HepG2 (cell line): ENCODE measurements around the gene WDR43. TPM values are rescaled to one million over a fixed set of nuclear protein-coding genes. Genes with fewer than 3 reads are reported as not detected.

Experiments used
- CCAR2 ChIP-seq: fragments of 200-400 bp; formaldehyde crosslinking; optimal IDR thresholded peaks from 2 replicates; pipeline ENCODE3; 2018; ENCODE audit warnings: low read depth, mild to moderate bottlenecking, low read length, moderate library complexity
- ELF4 ChIP-seq: sonication (generic); formaldehyde crosslinking; IDR thresholded peaks from 2 replicates; pipeline ENCODE4 v1.5.0; 2020; ENCODE audit warnings: missing genetic modification reagents, mild to moderate bottlenecking, moderate library complexity, borderline replicate concordance
- EP300 ChIP-seq, 3 experiments: sonication (generic) in 1 of 3; formaldehyde crosslinking in 1 of 3; IDR thresholded peaks; 2 replicates each; pipeline versions ENCODE4 v1.5.1 to v1.6.1; 2011 to 2020; ENCODE audit warnings: low read depth in 2 of 3, low read length in 2 of 3, borderline replicate concordance in 1 of 3, improper control_type of control experiment in 1 of 3, mild to moderate bottlenecking in 1 of 3, missing genetic modification reagents in 1 of 3, moderate library complexity in 1 of 3
- HNF4G ChIP-seq, 2 experiments: sonication (generic) in 1 of 2; formaldehyde crosslinking in 1 of 2; IDR thresholded peaks; 2 replicates each; pipeline versions ENCODE4 v1.4.0 to v1.6.1; 2011 to 2020; ENCODE audit warnings: borderline replicate concordance in 2 of 2, low read depth in 2 of 2, mild to moderate bottlenecking in 2 of 2, low read length in 1 of 2, missing genetic modification reagents in 1 of 2, moderate library complexity in 1 of 2
- IRF1 ChIP-seq: sonication (generic); formaldehyde crosslinking; IDR thresholded peaks from 2 replicates; pipeline ENCODE4 v1.4.0; 2020; ENCODE audit warnings: low read depth, mild to moderate bottlenecking, missing genetic modification reagents
- ISL2 ChIP-seq: sonication (generic); formaldehyde crosslinking; IDR thresholded peaks from 2 replicates; pipeline ENCODE4 v1.5.0; 2020; ENCODE audit warnings: missing genetic modification reagents
- KDM1A ChIP-seq: IDR thresholded peaks from 2 replicates; pipeline ENCODE4 v1.6.1; 2016; ENCODE audit warnings: missing compliant biosample characterization
- MIER2 ChIP-seq: IDR thresholded peaks from 2 replicates; pipeline ENCODE4 v1.6.1; 2016; ENCODE audit warnings: missing biosample characterization, missing genetic modification reagents
- RAD51 ChIP-seq: fragments of 450-650 bp; IDR thresholded peaks from 2 replicates; pipeline ENCODE4 v1.6.1; 2016; ENCODE audit warnings: borderline replicate concordance
- RBFOX2 ChIP-seq: fragments of 200-400 bp; formaldehyde crosslinking; IDR thresholded peaks from 2 replicates; pipeline ENCODE4 v1.6.1; 2017; ENCODE audit warnings: low read depth, mild to moderate bottlenecking, low read length
- WIZ ChIP-seq: sonication (generic); formaldehyde crosslinking; IDR thresholded peaks from 2 replicates; pipeline ENCODE4 v1.5.1; 2020; ENCODE audit warnings: mild to moderate bottlenecking, missing genetic modification reagents
- ZNF33B ChIP-seq: sonication (generic); formaldehyde crosslinking; IDR thresholded peaks from 2 replicates; pipeline ENCODE4 v1.5.1; 2020; ENCODE audit warnings: mild to moderate bottlenecking, missing genetic modification reagents
- ZNF367 ChIP-seq: sonication (generic); formaldehyde crosslinking; IDR thresholded peaks from 2 replicates; pipeline ENCODE4 v1.4.0; 2020; ENCODE audit warnings: missing genetic modification reagents, borderline replicate concordance
- ZNF546 ChIP-seq: sonication (generic); formaldehyde crosslinking; conservative IDR thresholded peaks from 2 replicates; pipeline ENCODE4 v1.8.1; 2023; ENCODE audit warnings: mild to moderate bottlenecking, missing genetic modification reagents
- ZNF558 ChIP-seq: sonication (generic); formaldehyde crosslinking; IDR thresholded peaks from 2 replicates; pipeline ENCODE4 v1.9.0; 2022; ENCODE audit warnings: mild to moderate bottlenecking, missing genetic modification reagents, borderline replicate concordance
- ZNF570 ChIP-seq: sonication (generic); formaldehyde crosslinking; IDR thresholded peaks from 2 replicates; pipeline ENCODE4 v1.4.0; 2020; ENCODE audit warnings: mild to moderate bottlenecking, missing genetic modification reagents, borderline replicate concordance
- ZNF597 ChIP-seq: sonication (generic); formaldehyde crosslinking; IDR thresholded peaks from 2 replicates; pipeline ENCODE4 v1.5.0; 2020; ENCODE audit warnings: missing genetic modification reagents
- ZNF609 ChIP-seq: sonication (generic); formaldehyde crosslinking; IDR thresholded peaks from 2 replicates; pipeline ENCODE4 v1.4.0; 2020; ENCODE audit warnings: mild to moderate bottlenecking, missing genetic modification reagents, borderline replicate concordance
- ZNF713 ChIP-seq: sonication (generic); formaldehyde crosslinking; IDR thresholded peaks from 2 replicates; pipeline ENCODE4 v1.4.0; 2020; ENCODE audit warnings: mild to moderate bottlenecking, missing genetic modification reagents
- ZNF891 ChIP-seq: sonication (generic); formaldehyde crosslinking; IDR thresholded peaks from 2 replicates; pipeline ENCODE4 v1.5.0; 2020; ENCODE audit warnings: mild to moderate bottlenecking, missing genetic modification reagents
- polyA plus RNA-seq, 8 experiments: library from polyadenylated mRNA; depleted of rRNA in 3 of 8; stranded (reverse) in 7 of 8; unstranded in 1 of 8; fragments of >200 nt; fragmentation: Illumina TruSeq in 4 of 8; extraction: Trizol in 4 of 8; gene quantifications; 2 replicates each; pipeline versions ENCODE4 v1.2.1 to v1.2.3, GENCODE V29; 2011 to 2016; ENCODE audit warnings: low read depth in 4 of 8, missing spikeins in 1 of 8, mixed read lengths in 1 of 8; ENCODE audit not compliant: insufficient read depth in 1 of 8
- total RNA-seq, 5 experiments: library from RNA; depleted of rRNA; stranded (reverse); fragments of >200 nt; fragmentation: Illumina TruSeq; extraction: Trizol; gene quantifications; 2 replicates each; pipeline ENCODE4 v1.2.3, GENCODE V29; 2016; ENCODE audit warnings: low read depth in 1 of 5

Gene WDR43
- total and polyA plus RNA-seq, 2 of the 13 experiments (the other 11 are each of a cell fraction or from before 2014, with no cell fraction given): 121 to 167 TPM

- no peak; the same call in 1 of the 2 replicates for TF ChIP-seq WIZ (CRISPR knock-in tag)
- TF ChIP-seq CCAR2: peak; percentile 41
- TF ChIP-seq ZNF570 (CRISPR knock-in tag): peak; percentile 76; the same call in 1 of the 2 replicates
- peak; percentile 29; the same call in 1 of the 2 replicates for TF ChIP-seq RAD51
- TF ChIP-seq ZNF891 (CRISPR knock-in tag): no peak
- TF ChIP-seq RBFOX2: peak; percentile 100
- peak in 1 of 2 experiments; percentile 10; a peak in 1 of 4 replicates for TF ChIP-seq EP300 (IDR thresholded peaks at IDR 0.05; ENCODE audit: low read depth in 2 of 2, low read length in 2 of 2)
- TF ChIP-seq EP300 (CRISPR knock-in tag; IDR thresholded peaks at IDR 0.05; ENCODE audit: borderline replicate concordance): peak; percentile 15
- no peak for TF ChIP-seq IRF1
- TF ChIP-seq ZNF558 (CRISPR knock-in tag): peak; percentile 54; the same call in 1 of the 2 replicates
- peak; percentile 46; the same call in 1 of the 2 replicates for TF ChIP-seq ISL2
- TF ChIP-seq ZNF609 (CRISPR knock-in tag): no peak
- peak; percentile 43; the same call in 1 of the 2 replicates for TF ChIP-seq HNF4G (IDR thresholded peaks at IDR 0.05; ENCODE audit: borderline replicate concordance, low read depth, low read length)
- 0 out of 2 replicates have a peak, but pooled peaks have one; percentile 38 for TF ChIP-seq HNF4G (CRISPR knock-in tag; IDR thresholded peaks at IDR 0.05; ENCODE audit: borderline replicate concordance, low read depth)
- peak; percentile 7; the same call in 1 of the 2 replicates for TF ChIP-seq KDM1A (CRISPR knock-in tag)
- peak; percentile 83; the same call in 1 of the 2 replicates for TF ChIP-seq ZNF546 (CRISPR knock-in tag)
- peak; percentile 65; the same call in 1 of the 2 replicates for TF ChIP-seq ELF4 (CRISPR knock-in tag)
- TF ChIP-seq ZNF367: no peak
- 0 out of 2 replicates have a peak, but pooled peaks have one; percentile 63 for TF ChIP-seq ZNF597 (CRISPR knock-in tag)
- peak; percentile 54; the same call in 1 of the 2 replicates for TF ChIP-seq MIER2 (CRISPR knock-in tag)
- peak; percentile 98; the same call in 1 of the 2 replicates for TF ChIP-seq ZNF713 (CRISPR knock-in tag)
- no peak for TF ChIP-seq ZNF33B
These were observed at the start of gene WDR43 (continued) for GRCh38 chr2:28894470-28895188.
